IPS-15b (cell line): ENCODE results near the gene FAM168B.
"Not testable (repeated sequence)": the region's sequence is repeated elsewhere in the genome, so short reads cannot be mapped to it uniquely, and the experiment has no call there.

Experiments
- H3K27me3 ChIP-seq: one replicate; pipeline ENCODE4 v1.6.1; 2013; ENCODE audit warnings: low read length; ENCODE audit not compliant: control insufficient read depth, insufficient read depth
- H3K36me3 ChIP-seq: one replicate; pipeline ENCODE4 v1.6.1; 2013; ENCODE audit warnings: low read length; ENCODE audit not compliant: control insufficient read depth, insufficient read depth
- H3K4me1 ChIP-seq: one replicate; pipeline ENCODE4 v1.6.1; 2013; ENCODE audit warnings: mild to moderate bottlenecking, low read length; ENCODE audit not compliant: control insufficient read depth, insufficient read depth
- H3K4me3 ChIP-seq: one replicate; pipeline ENCODE4 v1.5.1; 2013; ENCODE audit warnings: low read depth, low read length
- H3K9ac ChIP-seq: one replicate; pipeline ENCODE4 v1.6.1; 2013; ENCODE audit warnings: low read depth, mild to moderate bottlenecking, low read length
- H3K9me3 ChIP-seq: one replicate; pipeline ENCODE4 v1.6.1; 2013; ENCODE audit warnings: mild to moderate bottlenecking, low read length; ENCODE audit not compliant: control insufficient read depth, insufficient read depth

The FAM168B gene

DNA sequence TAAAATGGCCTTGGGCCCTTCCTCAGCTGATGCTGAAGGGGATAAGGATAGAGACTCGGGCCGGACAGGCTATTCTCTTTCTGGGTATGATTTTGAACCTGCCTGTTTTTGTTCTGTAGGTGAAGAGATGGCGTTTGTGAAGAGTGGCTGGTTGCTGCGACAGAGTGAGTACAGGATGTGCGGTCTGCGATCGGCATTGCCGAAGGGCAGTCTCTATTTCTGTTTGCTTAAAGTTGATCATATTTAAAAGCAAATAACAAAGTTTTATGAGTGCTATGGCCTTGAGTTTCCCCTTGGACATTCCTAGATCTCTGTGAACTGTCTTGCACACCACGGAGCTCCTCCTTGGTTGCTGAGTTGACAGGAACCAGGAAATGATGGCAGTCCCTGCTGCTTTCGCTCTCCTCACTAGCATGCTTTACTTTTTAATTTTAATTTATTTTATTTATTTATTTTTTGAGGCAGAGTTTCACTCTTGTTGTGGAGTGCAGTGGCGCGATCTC, 27.6 kb upstream of the FAM168B start:
- H3K36me3 ChIP-seq, result peaks cover 5% of the 10 kb centered on the region
- H3K4me1 ChIP-seq, result peaks cover 5% of the 10 kb centered on the region
- H3K9ac ChIP-seq, result no peak overlapping the region
- H3K9me3 ChIP-seq, result no peaks in the 10 kb centered on the region
- H3K27me3 ChIP-seq, result no peaks in the 10 kb centered on the region
- H3K4me3 ChIP-seq, result no peak overlapping the region

DNA sequence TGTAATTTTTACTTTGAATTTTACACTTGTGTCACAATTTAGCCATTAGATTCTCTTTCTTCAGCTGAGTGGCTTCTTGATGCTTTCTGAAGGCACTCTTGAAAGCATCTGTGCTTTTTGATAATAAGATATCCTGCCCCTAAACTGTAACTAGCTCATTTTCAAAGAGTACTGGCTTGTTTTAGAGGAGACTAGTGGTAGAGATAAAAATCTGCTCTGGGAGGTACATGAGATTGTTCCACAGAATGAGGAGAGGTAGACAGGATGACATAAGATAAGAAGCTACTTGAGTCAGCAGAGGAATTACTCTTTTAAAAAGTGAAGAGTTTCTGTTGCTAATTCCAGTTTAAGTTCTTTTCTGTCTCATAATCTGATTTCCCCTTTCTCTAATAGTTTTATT, 22.5 kb upstream of the FAM168B start:
- no peak overlapping the region for H3K4me3 ChIP-seq
- H3K9me3 ChIP-seq, result no peaks in the 10 kb centered on the region
- peaks cover 15% of the 10 kb centered on the region for H3K4me1 ChIP-seq
- H3K36me3 ChIP-seq, result peaks cover 2% of the 10 kb centered on the region
- H3K9ac ChIP-seq, result no peak overlapping the region
- no peaks in the 10 kb centered on the region for H3K27me3 ChIP-seq

DNA sequence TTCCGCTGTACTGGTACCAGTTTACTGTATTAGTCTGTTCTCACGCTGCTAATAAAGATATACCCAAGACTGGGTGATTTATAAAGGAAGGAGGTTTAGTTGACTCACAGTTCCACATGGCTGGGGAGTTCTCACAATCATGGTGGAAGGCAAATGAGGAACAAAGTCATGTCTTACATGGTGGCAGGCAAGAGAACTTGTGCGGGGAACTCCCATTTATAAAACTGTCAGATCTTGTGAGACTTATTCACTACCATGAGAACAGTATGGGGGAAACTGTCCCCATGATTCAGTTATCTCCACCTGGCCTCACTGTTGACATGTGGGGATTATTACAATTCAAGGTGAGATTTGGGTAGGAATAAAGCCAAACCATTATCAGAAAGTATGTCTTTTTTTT, 21.7 kb upstream of the FAM168B start:
- not testable (repeated sequence) for H3K9ac ChIP-seq, H3K9me3 ChIP-seq, H3K27me3 ChIP-seq, H3K36me3 ChIP-seq, H3K4me3 ChIP-seq
- H3K4me1 ChIP-seq, result peaks cover 13% of the 10 kb centered on the region

GRCh38 chr2:131113566-131114227, 20.4 kb upstream of the FAM168B start:
- no peak overlapping the region for H3K9ac ChIP-seq
- H3K4me1 ChIP-seq, result peaks cover 10% of the 10 kb centered on the region
- H3K36me3 ChIP-seq, result peaks cover 2% of the 10 kb centered on the region
- H3K27me3 ChIP-seq, result no peaks in the 10 kb centered on the region
- no peaks in the 10 kb centered on the region for H3K9me3 ChIP-seq
- no peak overlapping the region for H3K4me3 ChIP-seq

- peaks cover 10% of the 10 kb centered on the region for H3K4me1 ChIP-seq
- no peaks in the 10 kb centered on the region for H3K36me3 ChIP-seq
- H3K27me3 ChIP-seq, result no peaks in the 10 kb centered on the region
- H3K4me3 ChIP-seq, result no peak overlapping the region
- no peak overlapping the region for H3K9ac ChIP-seq
- H3K9me3 ChIP-seq, result no peaks in the 10 kb centered on the region
Measured at GRCh38 chr2:131112529-131112928, 19.3 kb upstream of the FAM168B start.

DNA sequence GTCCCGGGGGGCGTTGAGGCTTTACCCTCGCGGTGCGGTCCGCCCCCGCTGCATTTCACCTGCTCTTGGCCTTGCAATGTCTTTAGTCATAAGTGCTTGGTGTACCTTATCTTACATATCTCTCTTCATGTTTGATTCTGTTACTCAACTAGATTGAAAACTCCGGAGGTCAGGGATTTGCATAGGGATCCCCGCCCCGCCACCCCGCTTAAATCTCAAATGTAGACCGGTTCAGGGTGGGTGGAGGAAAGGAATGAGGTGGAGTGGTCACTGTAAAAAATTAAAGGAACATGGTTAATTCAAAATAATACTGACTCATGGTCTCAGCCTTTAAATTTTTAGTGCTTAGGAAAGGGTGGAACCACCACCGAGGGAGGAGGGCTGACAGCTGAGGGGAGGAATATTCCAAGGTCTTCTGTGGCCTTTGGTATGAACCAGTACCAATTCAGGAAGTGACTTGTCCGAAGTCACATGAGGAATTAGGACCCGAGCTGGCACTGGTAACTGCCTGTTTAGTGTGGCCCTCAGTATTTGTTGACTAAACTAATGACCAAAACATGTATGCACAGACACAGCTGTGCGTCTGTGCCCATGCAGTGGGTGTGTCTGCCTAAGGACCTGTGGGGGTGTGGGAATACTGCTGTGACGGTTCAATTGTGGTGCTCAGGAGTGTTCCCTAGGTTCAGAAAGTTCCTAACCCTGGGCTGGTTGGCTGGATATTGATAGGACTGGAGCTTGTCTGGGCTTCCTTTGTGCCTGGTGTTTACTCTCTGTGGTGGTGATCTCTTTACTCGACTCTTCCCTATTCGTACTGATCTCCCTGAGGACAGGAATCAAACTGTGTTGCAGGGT, 12.9 kb upstream of the FAM168B start:
- Histone ChIP-seq H3K4me3 (peak overlapping the region; percentile 93), H3K9ac (peak overlapping the region; percentile 87), H3K4me1 (peaks cover 10% of the 10 kb centered on the region), H3K27me3 (no peaks in the 10 kb centered on the region), H3K36me3 (no peaks in the 10 kb centered on the region), H3K9me3 (no peaks in the 10 kb centered on the region)

GRCh38 chr2:131105156-131105949, 12.1 kb upstream of the FAM168B start, which contains the start of gene PLEKHB2:
Gene PLEKHB2, plus strand, starts transcription at chr2:131105336. Its CDS starts 15,606 bp downstream, at chr2:131120942.
- Histone ChIP-seq H3K27me3 (no peaks in the 10 kb centered on the region), H3K9ac (peak within 1 kb of the TSS; percentile 87)

DNA sequence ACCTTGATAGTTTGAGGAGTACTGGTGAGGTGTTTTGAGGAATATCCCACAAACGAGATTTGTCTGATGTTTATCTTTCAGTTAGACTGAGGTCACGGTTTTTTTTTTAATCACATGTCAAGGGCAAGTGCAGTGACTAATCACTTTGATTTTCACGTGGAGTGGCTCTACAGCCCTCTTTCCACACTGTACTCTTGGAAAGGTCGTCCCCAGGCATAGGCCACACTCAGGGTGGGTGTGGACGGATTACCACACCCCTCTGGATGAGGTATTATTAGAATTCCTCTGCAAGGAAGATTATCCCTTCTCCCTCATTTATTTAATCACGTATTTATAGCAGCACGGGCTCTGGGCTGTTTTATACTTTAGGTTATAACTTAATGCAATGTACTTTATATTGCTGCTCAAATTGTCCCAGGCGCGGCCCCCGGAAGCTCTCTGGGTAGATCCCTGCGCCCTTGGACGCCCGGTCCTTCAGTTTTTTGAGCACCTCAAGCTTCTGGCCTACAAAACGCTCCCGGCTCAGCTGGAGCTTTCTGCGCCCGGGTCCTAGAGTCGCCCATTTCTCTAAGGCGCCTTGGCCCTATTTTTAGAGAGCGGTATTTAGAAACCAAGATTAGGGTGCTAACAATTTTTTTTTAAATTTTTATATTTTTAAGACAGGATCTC, 11.4 kb upstream of the FAM168B start:
- Histone ChIP-seq H3K9me3 (no peaks in the 10 kb centered on the region), H3K27me3 (no peaks in the 10 kb centered on the region), H3K9ac (peak overlapping the region; percentile 48), H3K36me3 (no peaks in the 10 kb centered on the region), H3K4me3 (peak overlapping the region; percentile 93), H3K4me1 (peaks cover 10% of the 10 kb centered on the region)

More at GRCh38 chr2:131105156-131105949, 12.1 kb upstream of the FAM168B start, which contains the start of gene PLEKHB2:
- H3K4me1 ChIP-seq, result peaks cover 10% of the 10 kb centered on the region
- no peaks in the 10 kb centered on the region for H3K9me3 ChIP-seq
- no peaks in the 10 kb centered on the region for H3K36me3 ChIP-seq
- peak within 1 kb of the TSS; percentile 93 for H3K4me3 ChIP-seq

- no peak overlapping the region for H3K9ac ChIP-seq
- no peaks in the 10 kb centered on the region for H3K36me3 ChIP-seq
- no peaks in the 10 kb centered on the region for H3K27me3 ChIP-seq
- peaks cover 10% of the 10 kb centered on the region for H3K4me1 ChIP-seq
- no peaks in the 10 kb centered on the region for H3K9me3 ChIP-seq
- H3K4me3 ChIP-seq, result no peak overlapping the region
Measured at GRCh38 chr2:131103165-131103564, 9.9 kb upstream of the FAM168B start.

GRCh38 chr2:131094463-131095281, 1.4 kb upstream of the FAM168B start:
- no peaks in the 10 kb centered on the region for H3K4me1 ChIP-seq
- H3K9me3 ChIP-seq, result no peaks in the 10 kb centered on the region
- no peak overlapping the region for H3K9ac ChIP-seq
- H3K27me3 ChIP-seq, result no peaks in the 10 kb centered on the region
- peak overlapping the region; percentile 84 for H3K4me3 ChIP-seq
- no peaks in the 10 kb centered on the region for H3K36me3 ChIP-seq
